GM10266 (cell line): ENCODE results near the gene ZNF398.

Experiments used
- DNase-seq: peaks from one replicate; pipeline ENCODE4 v3.0.0; 2012; ENCODE audit errors: extremely low spot score
- CTCF ChIP-seq: IDR thresholded peaks from 2 replicates; pipeline ENCODE4 v1.5.1; 2012; ENCODE audit warnings: mild to moderate bottlenecking, low read depth; ENCODE audit not compliant: control insufficient read depth, insufficient read depth; ENCODE audit errors: missing control alignments

The ZNF398 gene

GRCh38 chr7:149109969-149110368, 37.3 kb upstream of the ZNF398 start:
- DNase-seq = no peak
- no peak for TF ChIP-seq CTCF

DNA sequence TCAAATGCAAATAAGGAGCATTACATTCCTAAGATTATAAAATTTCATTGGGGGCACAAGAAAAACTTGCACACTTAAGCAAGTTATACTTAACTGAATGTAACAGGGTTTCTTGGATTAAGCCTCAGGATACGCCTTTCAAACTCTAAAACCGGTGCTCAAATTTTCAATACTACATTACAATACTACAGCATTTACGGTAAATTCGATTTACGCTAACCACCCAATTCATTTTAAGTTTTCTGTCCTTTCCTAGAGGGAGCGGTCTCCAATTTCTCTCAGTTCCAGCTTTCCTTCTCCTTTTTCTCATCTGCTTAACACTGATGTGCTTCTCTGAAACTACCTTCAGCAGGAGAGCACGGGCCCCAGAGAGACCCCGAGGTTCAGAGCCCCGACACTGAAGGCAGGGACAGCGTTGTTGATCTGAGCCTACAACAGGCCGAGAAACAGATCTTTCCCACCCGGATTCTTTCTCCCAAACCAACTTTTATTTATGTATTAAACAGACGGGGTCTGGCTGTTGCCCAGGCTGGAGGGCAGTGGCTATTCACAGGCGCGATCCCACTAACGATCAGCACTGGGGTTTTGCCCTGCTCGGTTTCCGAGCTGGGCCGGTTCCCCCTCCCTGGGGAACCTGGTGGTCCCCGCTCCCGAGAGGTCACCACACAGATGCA, 21.9 kb upstream of the ZNF398 start:
- TF ChIP-seq CTCF = no peak
- DNase-seq = no peak

- TF ChIP-seq CTCF = peak; percentile 99
- peak; percentile 96 for DNase-seq
Measured at GRCh38 chr7:149125863-149126661, 21.2 kb upstream of the ZNF398 start, which contains the start of gene ZNF425. Gene ZNF425 (minus strand): TSS chr7:149126324. CDS start chr7:149126213, 111 bp downstream.

GRCh38 chr7:149126662-149127266, 20.5 kb upstream of the ZNF398 start:
- TF ChIP-seq CTCF = no peak
- DNase-seq = peak; percentile 84

DNA sequence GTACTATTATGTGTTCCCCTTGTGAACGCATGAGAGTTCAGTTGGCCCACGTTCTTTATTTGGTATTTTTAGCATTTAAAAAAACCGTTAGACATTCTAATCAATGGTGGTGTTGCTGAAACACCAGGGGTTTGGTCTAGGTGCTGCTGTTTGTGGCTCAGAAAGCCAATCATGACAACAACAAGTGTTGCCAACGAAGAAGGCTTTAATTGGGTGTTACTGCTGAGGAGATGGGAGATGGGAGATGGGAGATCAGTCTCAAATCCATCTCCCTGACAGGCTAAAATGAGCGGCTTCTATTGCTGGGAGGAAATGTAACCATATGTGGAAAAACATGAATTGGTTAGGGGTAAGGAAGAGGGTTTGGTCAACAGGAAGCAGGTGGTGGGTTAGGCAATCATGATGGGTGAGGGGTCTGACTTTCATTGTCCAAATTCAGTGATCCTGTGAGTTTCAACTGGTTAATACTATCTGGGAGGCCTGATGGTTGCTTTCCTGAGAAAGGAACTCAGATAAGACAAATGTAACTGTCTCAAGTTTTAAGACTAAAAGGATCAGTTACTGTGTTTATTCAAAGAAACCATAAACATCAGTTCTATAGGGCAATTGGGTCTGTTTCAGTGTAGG, 16.6 kb upstream of the ZNF398 start:
- TF ChIP-seq CTCF = no peak
- no peak for DNase-seq

GRCh38 chr7:149133028-149133710, 14.1 kb upstream of the ZNF398 start:
- TF ChIP-seq CTCF = no peak
- DNase-seq = no peak
